Measurements from ENCODE around the gene USP54. TPM values are rescaled to one million over a fixed set of nuclear protein-coding genes. Genes with fewer than 3 reads are reported as not detected.

USP54 gene
- total and polyA plus RNA-seq, 2 of the 13 experiments (the other 11 are each of a cell fraction or from before 2014, with no cell fraction given) = 18.1 to 25.0 TPM

DNA sequence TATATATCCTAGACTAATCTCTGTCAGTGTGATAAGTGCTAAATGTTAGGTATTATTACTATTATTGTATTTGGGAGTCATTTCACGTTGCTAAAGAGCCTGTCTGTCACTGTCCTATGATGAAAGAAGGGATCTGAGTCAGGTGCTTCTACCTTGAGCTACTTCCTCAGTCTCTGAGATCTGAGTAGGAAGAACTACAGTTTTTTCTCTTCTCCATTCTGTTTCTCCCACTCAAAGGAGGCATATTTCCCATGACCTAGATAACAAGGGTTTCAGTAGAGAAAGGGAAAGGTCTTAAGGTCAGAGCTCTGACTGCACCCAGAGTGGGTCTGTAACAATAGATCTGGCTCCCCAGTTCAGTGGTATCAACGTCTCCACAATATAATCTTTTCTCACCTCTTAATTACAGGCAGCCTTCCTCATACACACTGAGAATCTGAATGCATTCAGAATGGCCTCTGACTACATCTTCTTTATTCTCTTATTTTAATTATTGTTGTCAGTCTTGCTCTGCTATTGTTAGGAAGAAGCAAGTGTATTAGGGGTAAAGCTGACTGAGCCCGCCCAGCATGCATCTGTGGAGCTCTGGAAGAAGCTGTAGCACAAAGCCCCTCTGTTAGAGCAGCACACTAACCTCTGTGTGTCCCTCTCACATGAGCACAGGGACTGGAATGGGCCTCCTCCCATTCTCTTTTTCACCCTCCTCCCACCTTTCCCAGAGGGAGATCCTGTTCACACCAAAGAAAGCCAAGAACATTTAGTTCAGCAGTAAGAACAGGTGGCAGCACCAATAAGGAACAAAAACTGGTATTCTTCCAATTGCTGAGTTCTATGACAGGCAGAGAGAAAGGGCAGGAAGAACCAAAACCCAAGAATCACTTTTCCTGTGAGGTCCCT, 38.1 kb downstream of the USP54 start:
- Histone ChIP-seq H3K36me3 (replicated peaks in 1 of 2; ENCODE audit: control insufficient read depth in 1 of 2, insufficient read depth in 2 of 2, low read length in 2 of 2) (no peaks in the 10 kb centered on the region; a peak in 1 of 5 replicates), H4K20me1 (ENCODE audit: insufficient read depth, low read length) (no peaks in the 10 kb centered on the region), H3K9me3 (ENCODE audit: low read length) (no peaks in the 10 kb centered on the region), H3K79me2 (ENCODE audit: insufficient read depth, low read length) (no peaks in the 10 kb centered on the region), H3K27ac (ENCODE audit: extremely low read length, insufficient read depth, low read length) (no peak overlapping the region), H3K27me3 (ENCODE audit: control insufficient read depth in 1 of 2, insufficient read depth in 2 of 2, low read length in 2 of 2) (no peaks in the 10 kb centered on the region), H3K4me1 (ENCODE audit: insufficient read depth, low read length) (peaks cover 7% of the 10 kb centered on the region; the same call in 1 of the 2 replicates), H2AFZ (ENCODE audit: low read length) (no peak overlapping the region), H3K4me2 (ENCODE audit: low read depth, low read length) (no peak overlapping the region), H3K9ac (ENCODE audit: insufficient read depth, low read depth, low read length) (no peak overlapping the region), H3K4me3 (replicated peaks in 1 of 3; ENCODE audit: insufficient read depth in 1 of 3, low read depth in 2 of 3, low read length in 3 of 3) (no peak overlapping the region)
- WGBS (ENCODE audit: low lambda C conversion rate) = 88% methylated on average over 3 of the region's 3 CpGs
- CTCF ChIA-PET (ENCODE audit: low intra/inter-chr PET ratio, low total read pairs) = no interaction called here
- ATAC-seq (no peak), FAIRE-seq (no peak), DNase-seq (ENCODE audit: low spot score) (peak; percentile 20)
- no TSS peak for BruUV-seq (replicated peaks)
- intact Hi-C loops (cut with micrococcal nuclease; ENCODE audit: unreplicated experiment) = no loop called here
- POLR2A ChIA-PET = no interaction called here
- in situ Hi-C loops (cut with HindIII; ENCODE audit: extremely low pct_ligation_motif_present, low pct_unique_long_range_greater_than_20kb) = no loop called here
- TF ChIP-seq KDM5A (IDR thresholded peaks at IDR 0.05; ENCODE audit: borderline replicate concordance, low read length) (no peak), BCL6 (CRISPR knock-in tag; IDR thresholded peaks at IDR 0.05) (no peak), MED13 (CRISPR knock-in tag; IDR thresholded peaks at IDR 0.05) (no peak), YEATS4 (CRISPR knock-in tag; IDR thresholded peaks at IDR 0.05; ENCODE audit: borderline replicate concordance) (no peak), NAIF1 (CRISPR knock-in tag; IDR thresholded peaks at IDR 0.05; ENCODE audit: borderline replicate concordance) (no peak), HNRNPLL (IDR thresholded peaks at IDR 0.05; ENCODE audit: low read depth, low read length, poor library complexity, severe bottlenecking) (no peak), ZNF263 (CRISPR knock-in tag; IDR thresholded peaks at IDR 0.05) (peak; percentile 78)
- TF ChIP-seq, protein P1, sequence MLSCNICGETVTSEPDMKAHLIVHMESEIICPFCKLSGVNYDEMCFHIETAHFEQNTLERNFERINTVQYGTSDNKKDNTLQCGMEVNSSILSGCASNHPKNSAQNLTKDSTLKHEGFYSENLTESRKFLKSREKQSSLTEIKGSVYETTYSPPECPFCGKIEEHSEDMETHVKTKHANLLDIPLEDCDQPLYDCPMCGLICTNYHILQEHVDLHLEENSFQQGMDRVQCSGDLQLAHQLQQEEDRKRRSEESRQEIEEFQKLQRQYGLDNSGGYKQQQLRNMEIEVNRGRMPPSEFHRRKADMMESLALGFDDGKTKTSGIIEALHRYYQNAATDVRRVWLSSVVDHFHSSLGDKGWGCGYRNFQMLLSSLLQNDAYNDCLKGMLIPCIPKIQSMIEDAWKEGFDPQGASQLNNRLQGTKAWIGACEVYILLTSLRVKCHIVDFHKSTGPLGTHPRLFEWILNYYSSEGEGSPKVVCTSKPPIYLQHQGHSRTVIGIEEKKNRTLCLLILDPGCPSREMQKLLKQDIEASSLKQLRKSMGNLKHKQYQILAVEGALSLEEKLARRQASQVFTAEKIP (CRISPR knock-in tag; IDR thresholded peaks at IDR 0.05; ENCODE audit: borderline replicate concordance) = no peak
